Left ventricle myocardium inferior (tissue), 1 donor: Measurements from ENCODE around the gene KDM2B. TPM values are rescaled to one million over a fixed set of nuclear protein-coding genes. Genes with fewer than 3 reads are reported as not detected.

Experiments
- DNase-seq: peaks from one replicate; pipeline ENCODE4 v3.0.0-alpha.2; 2020
- H3K27ac ChIP-seq: fragments of 200-600 bp; replicated peaks from 2 replicates; pipeline ENCODE4 v1.8.0; 2021
- H3K27me3 ChIP-seq: fragments of 200-600 bp; 2 replicates; pipeline ENCODE4 v1.8.0; 2021; ENCODE audit warnings: low read depth
- H3K36me3 ChIP-seq: fragments of 200-600 bp; 2 replicates; pipeline ENCODE4 v1.8.0; 2021
- H3K4me1 ChIP-seq: fragments of 200-600 bp; 2 replicates; pipeline ENCODE4 v1.8.0; 2021
- H3K4me3 ChIP-seq: fragments of 200-600 bp; 2 replicates; pipeline ENCODE4 v1.8.0; 2021; ENCODE audit warnings: mild to moderate bottlenecking, moderate library complexity
- H3K9me3 ChIP-seq: fragments of 200-600 bp; replicated peaks from 2 replicates; pipeline ENCODE4 v1.8.0; 2021
- CTCF ChIP-seq: fragments of 200-600 bp; IDR thresholded peaks from 2 replicates; pipeline ENCODE4 v1.8.0; 2021; ENCODE audit warnings: antibody characterized with exemption, mild to moderate bottlenecking, borderline replicate concordance
- intact Hi-C: fragments of 100-400 bp; cut with micrococcal nuclease; formaldehyde crosslinking; loops from one replicate; pipeline ENCODE4 v1.11.0; 2022
- total RNA-seq: library from RNA; stranded (reverse); fragmentation: NEBNext Ultra II Directional; extraction: Animal tissue kit (Norgen Biotek cat#: 25700); gene quantifications from one replicate; pipeline ENCODE4 v1.2.1, GENCODE V29; 2021
- donor health status: DM: no; HTN: yes; CAD: no; lungs with severe emphysema.

The KDM2B gene
- total RNA-seq, 1 donor from 2014 or later = 13.0 TPM

GRCh38 chr12:121403721-121404120 is 177.1 kb downstream of the KDM2B start:
- Histone ChIP-seq H3K27me3 (no peaks in the 10 kb centered on the region), H3K9me3 (no peaks in the 10 kb centered on the region), H3K36me3 (peaks cover 23% of the 10 kb centered on the region), H3K27ac (no peak overlapping the region), H3K4me1 (peaks cover 41% of the 10 kb centered on the region), H3K4me3 (no peak overlapping the region)
- intact Hi-C loops = no loop called here
- no peak for TF ChIP-seq CTCF
- DNase-seq = no peak

- no peak for TF ChIP-seq CTCF
- Histone ChIP-seq H3K4me3 (peak overlapping the region; percentile 84), H3K36me3 (peaks cover 12% of the 10 kb centered on the region), H3K4me1 (peaks cover 43% of the 10 kb centered on the region), H3K27ac (peak overlapping the region; percentile 94), H3K27me3 (no peaks in the 10 kb centered on the region), H3K9me3 (no peaks in the 10 kb centered on the region)
- DNase-seq = peak; percentile 25
- intact Hi-C loops = no loop called here
These were observed 180.3 kb downstream of the KDM2B start for GRCh38 chr12:121400332-121401139.

- Histone ChIP-seq H3K27me3 (no peaks in the 10 kb centered on the region), H3K36me3 (peaks cover 3% of the 10 kb centered on the region), H3K4me3 (peak within 1 kb of the TSS; percentile 84), H3K9me3 (no peaks in the 10 kb centered on the region), H3K4me1 (peaks cover 38% of the 10 kb centered on the region), H3K27ac (peak within 1 kb of the TSS; percentile 94)
- intact Hi-C loops = no loop called here
- peak; percentile 99 for DNase-seq
- no peak for TF ChIP-seq CTCF
These were observed 181.2 kb downstream of the KDM2B start, which contains the start of gene RNF34 for GRCh38 chr12:121399391-121400331. RNF34 (plus strand) TSS chr12:121400118; CDS start chr12:121400213, 95 bp downstream.

GRCh38 chr12:121398355-121398754 is 182.5 kb downstream of the KDM2B start:
- H3K27me3 ChIP-seq = no peaks in the 10 kb centered on the region
- intact Hi-C loops = no loop called here
- peaks cover 35% of the 10 kb centered on the region for H3K4me1 ChIP-seq
- H3K4me3 ChIP-seq = no peak overlapping the region
- no peaks in the 10 kb centered on the region for H3K36me3 ChIP-seq
- no peak for DNase-seq
- no peak for TF ChIP-seq CTCF
- H3K27ac ChIP-seq = no peak overlapping the region
- H3K9me3 ChIP-seq = no peaks in the 10 kb centered on the region

DNA sequence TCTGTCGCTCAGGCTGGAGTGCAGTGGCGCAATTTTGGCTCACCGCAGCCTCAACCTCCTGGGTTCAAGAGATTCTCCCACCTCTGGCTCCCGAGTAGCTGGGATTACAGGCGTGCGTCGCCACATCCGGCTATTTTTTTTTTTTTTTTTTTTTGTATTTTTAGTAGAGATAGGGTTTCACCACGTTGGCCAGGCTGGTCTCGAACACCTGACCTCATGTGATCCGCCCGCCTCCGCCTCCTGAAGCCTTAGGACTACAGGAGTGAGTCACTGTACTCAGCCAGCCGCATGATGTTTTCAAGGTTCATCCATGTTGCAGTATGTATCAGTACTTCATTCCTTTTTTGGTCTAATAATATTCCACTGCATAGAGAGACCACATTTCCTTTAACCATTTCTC is 183.3 kb downstream of the KDM2B start:
- H3K27me3 ChIP-seq = no peaks in the 10 kb centered on the region
- no peak overlapping the region for H3K4me3 ChIP-seq
- DNase-seq = no peak
- H3K4me1 ChIP-seq = peaks cover 35% of the 10 kb centered on the region
- no peak for TF ChIP-seq CTCF
- intact Hi-C loops = no loop called here
- no peak overlapping the region for H3K27ac ChIP-seq
- H3K36me3 ChIP-seq = no peaks in the 10 kb centered on the region
- H3K9me3 ChIP-seq = no peaks in the 10 kb centered on the region
